LNCaP clone FGC (cell line): ENCODE measurements around the gene TMED3.
A peak's percentile ranks its signal among the peaks of the same experiment; 100 is the strongest.

ENCODE experiments used
- DNase-seq: peaks from one replicate; pipeline ENCODE4 v3.0.0-alpha.2; 2011; ENCODE audit warnings: low read depth
- H3K4me3 ChIP-seq: 2 replicates; pipeline ENCODE4 v1.5.1; 2011; ENCODE audit warnings: mild to moderate bottlenecking, low read depth, low read length, control low read depth
- TF ChIP-seq, protein P1 (sequence below): IDR thresholded peaks from 2 replicates; pipeline ENCODE4 v1.5.1; 2012; ENCODE audit warnings: mild to moderate bottlenecking; ENCODE audit not compliant: control insufficient read depth, insufficient read depth; ENCODE audit errors: extremely low read depth

The TMED3 gene

GRCh38 chr15:79337591-79337990 is 26.7 kb downstream of the TMED3 start:
- DNase-seq, result no peak
- TF ChIP-seq, protein P1, sequence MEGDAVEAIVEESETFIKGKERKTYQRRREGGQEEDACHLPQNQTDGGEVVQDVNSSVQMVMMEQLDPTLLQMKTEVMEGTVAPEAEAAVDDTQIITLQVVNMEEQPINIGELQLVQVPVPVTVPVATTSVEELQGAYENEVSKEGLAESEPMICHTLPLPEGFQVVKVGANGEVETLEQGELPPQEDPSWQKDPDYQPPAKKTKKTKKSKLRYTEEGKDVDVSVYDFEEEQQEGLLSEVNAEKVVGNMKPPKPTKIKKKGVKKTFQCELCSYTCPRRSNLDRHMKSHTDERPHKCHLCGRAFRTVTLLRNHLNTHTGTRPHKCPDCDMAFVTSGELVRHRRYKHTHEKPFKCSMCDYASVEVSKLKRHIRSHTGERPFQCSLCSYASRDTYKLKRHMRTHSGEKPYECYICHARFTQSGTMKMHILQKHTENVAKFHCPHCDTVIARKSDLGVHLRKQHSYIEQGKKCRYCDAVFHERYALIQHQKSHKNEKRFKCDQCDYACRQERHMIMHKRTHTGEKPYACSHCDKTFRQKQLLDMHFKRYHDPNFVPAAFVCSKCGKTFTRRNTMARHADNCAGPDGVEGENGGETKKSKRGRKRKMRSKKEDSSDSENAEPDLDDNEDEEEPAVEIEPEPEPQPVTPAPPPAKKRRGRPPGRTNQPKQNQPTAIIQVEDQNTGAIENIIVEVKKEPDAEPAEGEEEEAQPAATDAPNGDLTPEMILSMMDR, result no peak
- no peak overlapping the region for H3K4me3 ChIP-seq

- DNase-seq, result no peak
- no peak overlapping the region for H3K4me3 ChIP-seq
- TF ChIP-seq, protein P1, result peak; percentile 72
Observed at GRCh38 chr15:79339588-79340314, 28.8 kb downstream of the TMED3 start.

GRCh38 chr15:79340315-79340602 is 29.3 kb downstream of the TMED3 start:
- H3K4me3 ChIP-seq, result no peak overlapping the region
- TF ChIP-seq, protein P1, result no peak
- DNase-seq, result no peak

- DNase-seq, result no peak
- TF ChIP-seq, protein P1, result no peak
- H3K4me3 ChIP-seq, result no peak overlapping the region
Observed at GRCh38 chr15:79341396-79341795, 30.5 kb downstream of the TMED3 start.

- no peak overlapping the region for H3K4me3 ChIP-seq
- TF ChIP-seq, protein P1, result no peak
- no peak for DNase-seq
Observed at GRCh38 chr15:79349525-79349924, 38.6 kb downstream of the TMED3 start.

DNA sequence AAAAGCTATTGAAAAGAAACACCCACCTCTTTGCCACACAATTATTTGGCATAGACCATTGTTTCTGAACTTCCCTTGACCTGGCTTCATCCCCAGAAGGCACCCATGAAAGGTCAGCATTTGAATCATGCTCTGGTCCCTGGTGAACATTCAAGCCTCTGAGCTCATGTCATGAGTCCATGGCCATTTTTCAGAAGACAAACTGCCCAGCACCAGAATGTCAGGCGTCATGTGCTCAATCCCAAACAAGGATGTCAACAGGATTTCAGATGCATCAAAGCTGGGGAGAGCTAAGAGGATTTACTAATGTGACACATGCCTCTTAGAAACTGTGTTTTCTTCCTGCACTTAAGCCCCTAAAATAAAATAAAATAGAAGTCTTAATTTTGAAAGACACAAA is 41.3 kb downstream of the TMED3 start:
- H3K4me3 ChIP-seq, result no peak overlapping the region
- TF ChIP-seq, protein P1, result no peak
- no peak for DNase-seq

DNA sequence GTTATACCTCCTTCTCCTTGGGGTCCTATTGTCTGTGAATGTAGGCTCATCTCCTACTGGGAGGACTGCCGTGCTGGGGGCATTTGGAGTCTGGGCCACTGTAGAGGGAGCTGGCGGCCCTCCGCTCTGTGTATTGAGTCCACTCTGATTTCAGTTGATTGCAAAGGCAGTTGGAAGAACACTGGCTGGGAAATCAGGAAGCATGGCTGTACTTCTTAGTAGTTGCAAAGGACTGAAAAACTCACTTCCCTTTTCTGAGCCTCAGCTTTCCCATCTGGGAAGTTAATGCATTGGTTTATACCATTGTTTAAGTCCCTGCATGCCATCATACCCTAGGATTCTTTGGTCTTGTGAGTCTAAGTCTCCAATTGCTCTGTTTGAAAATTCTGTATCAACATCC is 46.7 kb downstream of the TMED3 start:
- no peak for DNase-seq
- H3K4me3 ChIP-seq, result no peak overlapping the region
- TF ChIP-seq, protein P1, result no peak
